HG02938 (cell line): Measurements from ENCODE around the gene GHR.
A peak's percentile ranks its signal among the peaks of the same experiment; 100 is the strongest.

Experiments
- ATAC-seq: cut with Tn5 transposase; IDR thresholded peaks from one replicate; pipeline ENCODE4 v1.9.1; 2021; ENCODE audit warnings: mild to moderate bottlenecking, moderate library complexity; ENCODE audit not compliant: unreplicated experiment

GHR gene

GRCh38 chr5:42423285-42424165 lies at the start of gene GHR:
TSS of gene GHR (plus strand) at chr5:42423439. CDS start at chr5:42565875, 142,436 bp downstream.
- ATAC-seq = peak; percentile 81

GRCh38 chr5:42374679-42375273 lies 48.5 kb upstream of the GHR start:
- ATAC-seq = no peak

- no peak for ATAC-seq
Measured at GRCh38 chr5:42377496-42377895, 45.7 kb upstream of the GHR start.

GRCh38 chr5:42381973-42382372 lies 41.3 kb upstream of the GHR start:
- ATAC-seq = no peak

DNA sequence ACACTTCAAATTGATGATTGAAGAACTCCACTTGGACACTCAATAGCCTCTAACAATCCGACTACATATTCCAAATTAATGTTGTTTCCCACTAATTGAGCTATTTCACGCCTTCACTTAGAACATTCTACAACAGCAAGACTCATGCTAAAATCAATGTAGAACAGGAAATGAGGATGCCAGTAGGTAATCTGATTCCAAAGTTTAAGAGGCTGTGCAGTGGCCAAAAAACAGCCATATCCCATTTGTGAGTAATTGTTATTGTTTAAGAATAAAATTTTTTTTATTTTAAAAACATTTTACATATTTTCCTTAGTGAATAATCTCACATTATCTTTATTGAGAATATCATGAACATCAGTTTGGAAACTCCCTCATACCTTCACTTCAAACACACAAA lies 35.7 kb upstream of the GHR start:
- ATAC-seq = no peak

GRCh38 chr5:42390115-42390514 lies 33.1 kb upstream of the GHR start:
- ATAC-seq = no peak

DNA sequence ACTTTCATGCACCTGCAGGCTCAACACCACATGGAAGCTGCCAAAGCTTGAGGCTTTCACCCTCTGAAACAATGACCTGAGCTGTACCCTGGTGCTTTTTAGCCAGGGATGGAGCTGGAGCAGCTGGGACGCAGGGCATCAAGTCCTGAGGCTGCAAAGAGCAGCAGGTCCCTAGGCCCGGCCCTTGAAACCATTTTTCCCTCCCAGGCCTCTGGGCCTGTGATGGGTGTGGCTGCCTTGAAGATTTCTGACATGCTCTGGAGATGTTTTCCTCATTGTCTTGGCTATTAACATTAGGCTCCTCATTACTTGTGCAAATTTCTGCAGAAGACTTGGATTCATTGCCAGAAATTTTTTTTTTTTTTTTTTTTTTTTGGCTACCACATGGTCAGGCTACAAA lies 30.3 kb upstream of the GHR start:
- no peak for ATAC-seq

GRCh38 chr5:42396111-42396510 lies 27.1 kb upstream of the GHR start:
- no peak for ATAC-seq

GRCh38 chr5:42397267-42397666 lies 26.0 kb upstream of the GHR start:
- no peak for ATAC-seq

- no peak for ATAC-seq
Measured at GRCh38 chr5:42399702-42400101, 23.5 kb upstream of the GHR start.

DNA sequence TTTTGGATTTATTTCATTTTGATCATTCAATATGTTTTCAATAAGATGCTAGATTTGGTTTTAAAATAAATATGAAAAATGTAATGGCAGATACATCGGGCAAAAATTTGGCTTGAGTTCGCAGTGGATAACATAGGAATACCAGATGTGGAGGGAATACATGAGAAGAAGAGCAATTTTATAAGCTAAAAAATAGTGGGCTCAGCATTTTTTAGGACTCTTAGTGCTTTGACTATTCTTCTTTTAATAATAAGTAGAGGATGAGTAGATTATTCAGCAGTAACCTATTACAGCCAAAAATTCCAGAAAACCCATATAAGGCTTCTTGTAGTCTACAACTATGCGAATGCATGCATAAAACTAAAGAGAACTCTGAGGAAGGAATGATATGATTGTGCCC lies 22.8 kb upstream of the GHR start:
- no peak for ATAC-seq

- no peak for ATAC-seq
Measured at GRCh38 chr5:42403236-42403635, 20.0 kb upstream of the GHR start.

DNA sequence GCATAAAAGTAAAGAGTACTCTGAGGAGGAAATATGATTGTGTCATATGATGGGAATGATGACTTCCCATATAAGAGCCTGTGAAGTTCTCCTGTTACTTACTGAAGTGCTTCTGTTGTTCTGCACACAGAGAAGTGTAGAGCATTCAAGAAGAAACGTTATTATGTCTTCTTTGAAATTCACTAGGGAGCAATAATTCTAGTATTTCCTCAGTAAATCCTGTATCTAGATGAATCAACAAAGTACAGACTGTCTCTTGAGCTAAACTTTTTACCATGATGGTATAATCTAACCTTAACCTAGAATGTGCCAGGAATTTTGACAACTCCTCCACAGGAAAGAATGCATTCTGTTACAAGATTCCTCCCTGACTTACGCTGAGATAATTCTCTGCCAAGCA lies 18.9 kb upstream of the GHR start:
- ATAC-seq = no peak

GRCh38 chr5:42419294-42419693 lies 3.9 kb upstream of the GHR start:
- no peak for ATAC-seq

GRCh38 chr5:42422656-42423280 lies 471 bp upstream of the GHR start:
- no peak for ATAC-seq

DNA sequence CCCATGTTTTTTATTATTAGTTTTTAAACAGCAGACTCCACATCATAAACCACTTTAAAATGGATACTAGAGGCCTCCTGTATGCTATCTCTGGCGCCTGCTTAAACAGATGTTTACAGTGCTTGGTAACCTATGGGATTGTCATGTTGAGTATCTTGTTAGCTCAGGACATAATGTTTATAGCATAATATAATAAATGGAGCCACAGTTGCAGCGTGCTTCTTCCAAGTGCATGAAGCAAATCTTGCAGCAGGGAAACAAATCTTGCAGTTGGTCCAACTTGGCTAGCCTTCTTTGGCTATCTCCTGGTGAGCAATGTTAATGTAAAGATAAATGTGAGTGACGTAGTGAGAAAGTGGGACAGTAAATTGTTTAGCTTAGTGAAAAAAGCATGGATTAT lies 2.8 kb downstream of the GHR start:
- ATAC-seq = no peak

DNA sequence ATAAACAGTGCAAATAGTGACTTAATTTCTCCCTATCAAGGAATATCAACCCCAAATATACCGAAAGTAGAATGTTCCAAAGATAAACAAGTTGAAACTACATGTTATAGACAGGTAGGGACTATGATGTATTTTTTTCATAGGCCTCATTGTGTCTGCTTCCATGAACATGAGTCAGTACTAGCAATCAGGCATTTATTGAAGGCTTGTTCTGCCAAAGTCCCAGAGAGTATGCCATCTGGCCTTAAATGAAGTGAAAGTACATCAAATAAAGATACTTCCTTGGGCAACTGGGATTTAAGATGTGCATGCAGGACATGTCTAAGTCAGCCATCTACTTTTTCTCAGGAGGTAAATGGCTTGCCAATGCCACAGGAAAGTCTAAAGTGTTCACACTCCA lies 6.5 kb downstream of the GHR start:
- ATAC-seq = no peak

DNA sequence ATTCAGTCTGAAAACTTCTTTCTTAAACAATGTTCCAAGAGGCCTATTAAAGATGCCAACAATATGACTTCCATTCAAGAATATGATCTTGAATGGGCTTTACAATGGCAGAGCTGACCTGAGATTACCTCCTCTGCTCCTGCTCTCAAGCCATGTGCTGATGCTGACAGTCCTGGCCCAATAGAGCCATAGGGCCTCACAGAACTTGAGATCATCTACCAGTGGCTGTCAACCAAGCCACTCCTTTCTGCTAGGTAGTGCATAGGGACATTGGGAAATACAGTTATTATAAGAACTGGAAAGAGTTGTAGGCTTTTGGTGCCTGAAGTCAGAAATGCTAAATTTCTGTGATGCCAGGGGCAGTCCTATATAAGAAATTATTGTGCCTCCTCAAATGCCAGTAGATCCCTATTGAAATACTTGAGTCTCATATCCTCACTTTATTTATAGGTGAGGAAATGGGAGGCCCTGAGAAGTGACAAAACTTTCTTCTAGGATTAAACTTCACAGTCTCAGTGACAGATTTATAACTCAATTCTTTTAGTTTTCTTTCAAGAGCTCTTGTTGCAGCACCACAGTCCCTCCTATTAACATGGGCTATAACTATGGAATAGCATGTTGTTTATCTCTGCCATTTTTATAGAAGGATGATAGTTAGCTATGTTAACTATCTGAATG lies 10.9 kb downstream of the GHR start:
- ATAC-seq = no peak

- ATAC-seq = no peak
Measured at GRCh38 chr5:42436051-42436450, 12.8 kb downstream of the GHR start.

DNA sequence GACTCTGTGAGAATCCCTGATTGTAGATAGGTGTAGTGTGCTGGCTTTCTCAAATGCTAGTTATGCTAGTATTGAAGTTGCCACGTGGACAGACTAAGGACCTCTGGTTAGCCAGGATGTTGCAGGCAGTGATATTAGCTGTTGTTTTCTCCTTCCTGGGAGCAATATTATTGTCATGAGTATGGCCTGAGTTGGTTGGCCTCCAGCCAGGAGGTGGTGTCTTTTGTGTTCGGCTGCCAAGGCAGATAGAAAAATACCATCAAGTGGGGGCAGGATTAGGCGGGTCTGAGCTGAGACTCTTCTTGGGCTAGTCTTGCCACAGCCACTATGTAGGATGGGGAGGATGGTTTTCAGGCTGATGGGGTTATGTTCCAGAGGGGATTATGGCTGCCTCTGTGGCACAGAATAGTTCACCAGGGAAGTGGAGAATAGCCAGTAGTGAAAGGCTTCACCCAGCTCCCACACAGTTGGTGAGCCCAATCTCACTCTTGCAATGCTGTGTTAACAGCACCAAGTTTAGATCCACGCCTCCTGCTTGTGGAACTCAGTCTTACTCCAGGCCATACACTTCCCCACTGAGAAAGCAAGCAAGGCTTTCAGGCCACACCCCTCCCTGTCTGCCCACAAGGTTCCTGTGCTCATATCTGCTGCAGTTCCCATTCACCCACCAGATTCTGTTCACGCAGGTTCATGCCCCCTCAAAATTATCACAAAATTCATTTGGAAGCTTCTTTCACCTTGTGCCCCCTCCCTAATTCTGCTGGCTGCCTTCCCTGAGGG lies 31.2 kb downstream of the GHR start:
- ATAC-seq = no peak

DNA sequence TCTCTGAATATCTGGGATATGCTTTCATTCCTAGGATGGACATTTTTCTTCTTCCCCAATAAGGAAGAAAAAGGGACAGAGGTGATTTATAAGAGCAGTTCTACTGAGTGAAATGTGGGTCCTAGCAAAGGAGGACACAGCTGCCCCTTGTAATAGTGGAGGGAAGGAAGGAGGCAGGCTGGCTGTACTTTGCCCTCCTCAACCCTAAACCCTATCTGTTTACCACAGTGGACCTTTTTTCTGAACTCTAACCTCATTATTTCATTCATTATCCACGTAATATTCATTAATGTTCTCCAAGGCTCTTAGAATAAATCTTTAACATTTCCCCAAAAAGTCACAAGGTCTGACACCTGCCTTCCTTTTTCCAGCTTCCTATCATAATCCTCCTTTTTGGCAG lies 37.8 kb downstream of the GHR start:
- no peak for ATAC-seq
